HG03060 (cell line): ENCODE data around the gene MAB21L2.
"Not testable (repeated sequence)": the region's sequence is repeated elsewhere in the genome, so short reads cannot be mapped to it uniquely, and the experiment has no call there.

ENCODE experiments used
- ATAC-seq: cut with Tn5 transposase; IDR thresholded peaks from one replicate; pipeline ENCODE4 v1.9.1; 2021; ENCODE audit warnings: low read depth, moderate number of reproducible peaks; ENCODE audit not compliant: unreplicated experiment

Gene MAB21L2

GRCh38 chr4:150582146-150582872, at the start of gene MAB21L2:
MAB21L2 (plus strand) TSS chr4:150582151; CDS start chr4:150583030, 879 bp downstream.
- ATAC-seq: no peak

- ATAC-seq: no peak
These were observed 48.3 kb upstream of the MAB21L2 start for GRCh38 chr4:150533673-150534072.

- ATAC-seq: no peak
These were observed 47.1 kb upstream of the MAB21L2 start for GRCh38 chr4:150534818-150535217.

GRCh38 chr4:150537911-150538310, 44.0 kb upstream of the MAB21L2 start:
- ATAC-seq: not testable (repeated sequence)

- no peak for ATAC-seq
These were observed 41.4 kb upstream of the MAB21L2 start for GRCh38 chr4:150540536-150540935.

GRCh38 chr4:150540959-150541360, 41.0 kb upstream of the MAB21L2 start:
- ATAC-seq: no peak

GRCh38 chr4:150541681-150542080, 40.3 kb upstream of the MAB21L2 start:
- no peak for ATAC-seq

- ATAC-seq: no peak
These were observed 38.9 kb upstream of the MAB21L2 start for GRCh38 chr4:150543042-150543441.

- no peak for ATAC-seq
These were observed 35.7 kb upstream of the MAB21L2 start for GRCh38 chr4:150546286-150546685.

GRCh38 chr4:150547154-150547838, 34.7 kb upstream of the MAB21L2 start:
- ATAC-seq: no peak

GRCh38 chr4:150557811-150558210, 24.1 kb upstream of the MAB21L2 start:
- not testable (repeated sequence) for ATAC-seq

- no peak for ATAC-seq
These were observed 20.7 kb upstream of the MAB21L2 start for GRCh38 chr4:150561143-150561737.

- no peak for ATAC-seq
These were observed 19.7 kb upstream of the MAB21L2 start for GRCh38 chr4:150562250-150562649.

- ATAC-seq: no peak
These were observed 19.2 kb upstream of the MAB21L2 start for GRCh38 chr4:150562751-150563150.

- ATAC-seq: not testable (repeated sequence)
These were observed 17.0 kb upstream of the MAB21L2 start for GRCh38 chr4:150564967-150565366.

- ATAC-seq: no peak
These were observed 14.9 kb upstream of the MAB21L2 start for GRCh38 chr4:150567070-150567469.

- no peak for ATAC-seq
These were observed 12.5 kb upstream of the MAB21L2 start for GRCh38 chr4:150569384-150569987.

GRCh38 chr4:150569998-150570535, 11.9 kb upstream of the MAB21L2 start:
- no peak for ATAC-seq

- ATAC-seq: no peak
These were observed 11.1 kb upstream of the MAB21L2 start for GRCh38 chr4:150570862-150571261.

GRCh38 chr4:150572704-150573504, 9.0 kb upstream of the MAB21L2 start:
- ATAC-seq: no peak
